Parathyroid adenoma (tissue), 2 donors: Measurements from ENCODE around the gene KATNBL1.

Source experiments
- H2AFZ ChIP-seq: fragments of 300-600 bp; sonication (generic); one replicate; pipeline ENCODE4 v1.7.0; 2017; ENCODE audit warnings: antibody characterized with exemption, mild to moderate bottlenecking
- H3K27ac ChIP-seq: fragments of 300-600 bp; sonication (generic); one replicate; pipeline ENCODE4 v1.7.0; 2017
- H3K27me3 ChIP-seq: fragments of 300-600 bp; sonication (generic); one replicate; pipeline ENCODE4 v1.7.0; 2017; ENCODE audit warnings: low read length; ENCODE audit not compliant: control insufficient read depth, insufficient read depth
- H3K36me3 ChIP-seq: fragments of 300-600 bp; sonication (generic); one replicate; pipeline ENCODE4 v1.7.0; 2017; ENCODE audit warnings: low read length; ENCODE audit not compliant: control insufficient read depth, insufficient read depth
- H3K4me1 ChIP-seq: fragments of 300-600 bp; sonication (generic); one replicate; pipeline ENCODE4 v1.7.0; 2017; ENCODE audit warnings: control low read depth
- H3K4me2 ChIP-seq: fragments of 300-600 bp; sonication (generic); one replicate; pipeline ENCODE4 v1.7.0; 2017; ENCODE audit warnings: low read length
- H3K4me3 ChIP-seq: fragments of 300-600 bp; sonication (generic); one replicate; pipeline ENCODE4 v1.7.0; 2017; ENCODE audit warnings: low read depth, low read length
- H3K79me2 ChIP-seq: fragments of 300-600 bp; sonication (generic); one replicate; pipeline ENCODE4 v1.7.0; 2017; ENCODE audit warnings: control low read depth
- H3K9ac ChIP-seq: fragments of 300-600 bp; sonication (generic); one replicate; pipeline ENCODE4 v1.7.0; 2017; ENCODE audit warnings: mild to moderate bottlenecking
- H3K9me3 ChIP-seq: fragments of 300-600 bp; sonication (generic); one replicate; pipeline ENCODE4 v1.7.0; 2017; ENCODE audit warnings: low read length; ENCODE audit not compliant: control insufficient read depth
- CTCF ChIP-seq: fragments of 300-600 bp; sonication (generic); IDR thresholded peaks from one replicate; pipeline ENCODE4 v1.7.0; 2017; ENCODE audit warnings: antibody characterized with exemption, mild to moderate bottlenecking
- donor health status: primary hyperparathyroidism.

The KATNBL1 gene

GRCh38 chr15:34209421-34210282, at the start of gene KATNBL1:
TSS of gene KATNBL1 (minus strand) at chr15:34210096. CDS start at chr15:34163676, 46,420 bp downstream.
- TF ChIP-seq CTCF, result peak; percentile 79
- Histone ChIP-seq H3K79me2 (peaks cover 6% of the 10 kb centered on the region), H3K27ac (peak within 1 kb of the TSS; percentile 39)

GRCh38 chr15:34259566-34259965, 49.7 kb upstream of the KATNBL1 start:
- Histone ChIP-seq H3K27me3 (no peaks in the 10 kb centered on the region), H3K36me3 (no peaks in the 10 kb centered on the region), H3K4me1 (no peaks in the 10 kb centered on the region), H3K4me3 (no peak overlapping the region), H3K9me3 (no peaks in the 10 kb centered on the region), H3K27ac (no peak overlapping the region), H3K4me2 (no peak overlapping the region), H3K79me2 (no peaks in the 10 kb centered on the region), H2AFZ (no peak overlapping the region), H3K9ac (no peak overlapping the region)
- no peak for TF ChIP-seq CTCF

More at GRCh38 chr15:34209421-34210282, at the start of gene KATNBL1:
- H3K36me3 ChIP-seq, result no peaks in the 10 kb centered on the region
- H3K9ac ChIP-seq, result no peak within 1 kb of the TSS
- H3K4me2 ChIP-seq, result peak within 1 kb of the TSS; percentile 60
- H3K4me1 ChIP-seq, result no peaks in the 10 kb centered on the region
- H3K9me3 ChIP-seq, result no peaks in the 10 kb centered on the region
- peak within 1 kb of the TSS; percentile 62 for H3K4me3 ChIP-seq
- no peaks in the 10 kb centered on the region for H3K27me3 ChIP-seq
- H2AFZ ChIP-seq, result peak within 1 kb of the TSS; percentile 75

- H3K36me3 ChIP-seq, result no peaks in the 10 kb centered on the region
- no peak for TF ChIP-seq CTCF
- no peak overlapping the region for H3K4me2 ChIP-seq
- no peak overlapping the region for H3K27ac ChIP-seq
- no peaks in the 10 kb centered on the region for H3K4me1 ChIP-seq
- H3K27me3 ChIP-seq, result no peaks in the 10 kb centered on the region
- no peak overlapping the region for H2AFZ ChIP-seq
- H3K9ac ChIP-seq, result no peak overlapping the region
- H3K9me3 ChIP-seq, result no peaks in the 10 kb centered on the region
- no peaks in the 10 kb centered on the region for H3K79me2 ChIP-seq
- H3K4me3 ChIP-seq, result no peak overlapping the region
These were observed 48.3 kb upstream of the KATNBL1 start for GRCh38 chr15:34258151-34258550.

GRCh38 chr15:34252545-34252944, 42.6 kb upstream of the KATNBL1 start:
- no peak overlapping the region for H3K4me2 ChIP-seq
- no peaks in the 10 kb centered on the region for H3K9me3 ChIP-seq
- H3K79me2 ChIP-seq, result no peaks in the 10 kb centered on the region
- H3K27ac ChIP-seq, result no peak overlapping the region
- H2AFZ ChIP-seq, result no peak overlapping the region
- TF ChIP-seq CTCF, result no peak
- no peak overlapping the region for H3K4me3 ChIP-seq
- H3K9ac ChIP-seq, result no peak overlapping the region
- H3K27me3 ChIP-seq, result no peaks in the 10 kb centered on the region
- H3K4me1 ChIP-seq, result no peaks in the 10 kb centered on the region
- H3K36me3 ChIP-seq, result no peaks in the 10 kb centered on the region

- Histone ChIP-seq H3K27ac (no peak overlapping the region), H3K9ac (no peak overlapping the region), H3K27me3 (no peaks in the 10 kb centered on the region), H3K4me1 (no peaks in the 10 kb centered on the region), H3K4me3 (no peak overlapping the region), H3K4me2 (no peak overlapping the region), H3K79me2 (no peaks in the 10 kb centered on the region), H2AFZ (no peak overlapping the region), H3K9me3 (no peaks in the 10 kb centered on the region), H3K36me3 (no peaks in the 10 kb centered on the region)
- no peak for TF ChIP-seq CTCF
These were observed 38.3 kb upstream of the KATNBL1 start for GRCh38 chr15:34248190-34248589.
